ENCODE results near the gene TCERG1.

GRCh38 chr5:146440353-146440752, 6.8 kb upstream of the TCERG1 start:
- TF ChIP-seq CTCF (IDR thresholded peaks at IDR 0.05) (no peak), POLR2AphosphoS5 (IDR thresholded peaks at IDR 0.05; ENCODE audit: low read depth, low read length) (no peak), REST (IDR thresholded peaks at IDR 0.05; ENCODE audit: insufficient read depth in 1 of 2, low read depth in 2 of 2, low read length in 1 of 2) (no peak)
